Right lung (tissue), 5 donors: ENCODE data around the gene SIDT2. TPM values are rescaled to one million over a fixed set of nuclear protein-coding genes. Genes with fewer than 3 reads are reported as not detected.

ENCODE experiments used
- polyA plus RNA-seq, 5 donors: library from polyadenylated mRNA; unstranded; fragments of 120-200 nt; gene quantifications; one replicate each; pipeline versions ENCODE4 v1.2.1 to v1.2.3, GENCODE V29; 2013; ENCODE audit warnings: inconsistent platforms in 1 of 5, low replicate concordance in 1 of 5; ENCODE audit not compliant: insufficient read length in 5 of 5, insufficient read depth in 1 of 5

The SIDT2 gene
- polyA plus RNA-seq, 5 donors, result 22.5 to 36.4 (median 29.8) TPM

Other genes starting within 250 kb of the SIDT2 start
- 10 to 100 TPM; 25.9 to 41.9 (median 29.5) TPM for gene SIK3, start 80.3 kb upstream of the SIDT2 start, polyA plus RNA-seq
- gene PAFAH1B2, start 34.5 kb upstream of the SIDT2 start, polyA plus RNA-seq, result 10 to 100 TPM; 48.3 to 70.6 (median 65.0) TPM
- 100 to 1,000 TPM in 4 of 5 donors, 10 to 100 TPM in 1; 82.1 to 304 (median 177) TPM for gene TAGLN, start 20.6 kb downstream of the SIDT2 start, polyA plus RNA-seq
- 10 to 100 TPM; 19.5 to 29.0 (median 25.7) TPM for gene PCSK7, start 53.3 kb downstream of the SIDT2 start, polyA plus RNA-seq
- gene RNF214, start 53.9 kb downstream of the SIDT2 start, polyA plus RNA-seq, result 10 to 100 TPM; 24.7 to 33.7 (median 31.1) TPM
- 10 to 100 TPM; 18.9 to 23.1 (median 21.6) TPM for gene BACE1-AS, start 112.6 kb downstream of the SIDT2 start, polyA plus RNA-seq
- gene BACE1, start 137.5 kb downstream of the SIDT2 start, polyA plus RNA-seq, result 10 to 100 TPM; 41.7 to 52.5 (median 45.9) TPM
- 10 to 100 TPM; 30.9 to 37.3 (median 32.9) TPM for gene CEP164, start 149.1 kb downstream of the SIDT2 start, polyA plus RNA-seq